SJCRH30 (cell line): ENCODE measurements around the gene LTBP4. TPM values are rescaled to one million over a fixed set of nuclear protein-coding genes. Genes with fewer than 3 reads are reported as not detected.

Experiments used
- total RNA-seq: library from RNA; depleted of rRNA; stranded (reverse); fragments of >200 nt; shearing (Covaris generic); gene quantifications from 2 replicates; pipeline ENCODE4 v1.2.3, GENCODE V29; 2014; rRNA removed

The LTBP4 gene
- total RNA-seq, 1 experiment from 2014 or later, result 5.6 TPM

Other genes with a start within 250 kb of the LTBP4 start
- 0.10 TPM in 1 of 2 replicates, not detected in the other for gene HIPK4, start 211.2 kb upstream of the LTBP4 start, total RNA-seq
- gene PRX, start 188.0 kb upstream of the LTBP4 start, total RNA-seq, result 2.9 and 4.0 TPM in 2 replicates
- 4.4 and 5.3 TPM in 2 replicates for gene SERTAD1, start 175.4 kb upstream of the LTBP4 start, total RNA-seq
- 29.7 and 35.6 TPM in 2 replicates for gene SERTAD3, start 157.0 kb upstream of the LTBP4 start, total RNA-seq
- gene BLVRB, start 135.6 kb upstream of the LTBP4 start, total RNA-seq, result 3.8 and 6.6 TPM in 2 replicates
- gene SPTBN4, start 134.4 kb upstream of the LTBP4 start, total RNA-seq, result 0.13 and 0.32 TPM in 2 replicates
- 44.1 and 46.6 TPM in 2 replicates for gene SHKBP1, start 24.5 kb upstream of the LTBP4 start, total RNA-seq
- gene NUMBL, start 89.3 kb downstream of the LTBP4 start, total RNA-seq, result 23.0 and 26.8 TPM in 2 replicates
- gene COQ8B, start 115.5 kb downstream of the LTBP4 start, total RNA-seq, result 22.0 and 23.9 TPM in 2 replicates
- gene ITPKC, start 115.7 kb downstream of the LTBP4 start, total RNA-seq, result 7.2 and 7.3 TPM in 2 replicates
- 5.0 and 5.4 TPM in 2 replicates for gene ACTMAP, start 149.1 kb downstream of the LTBP4 start, total RNA-seq
- 181 and 208 TPM in 2 replicates for gene SNRPA, start 149.8 kb downstream of the LTBP4 start, total RNA-seq
- 0.66 TPM in 1 of 2 replicates, not detected in the other for gene MIA, start 174.2 kb downstream of the LTBP4 start, total RNA-seq
- 10.5 and 11.1 TPM in 2 replicates for gene RAB4B, start 176.9 kb downstream of the LTBP4 start, total RNA-seq
- 55.7 and 56.2 TPM in 2 replicates for gene EGLN2, start 197.8 kb downstream of the LTBP4 start, total RNA-seq
- gene CYP2A6, start 249.1 kb downstream of the LTBP4 start, total RNA-seq, result not detected in 2 replicates